HG03378 (cell line): Measurements from ENCODE around the gene GNL1.
"Not testable (repeated sequence)": the region's sequence is repeated elsewhere in the genome, so short reads cannot be mapped to it uniquely, and the experiment has no call there.

Experiments used
- ATAC-seq: cut with Tn5 transposase; IDR thresholded peaks from one replicate; pipeline ENCODE4 v1.9.1; 2021; ENCODE audit warnings: mild to moderate bottlenecking, moderate library complexity; ENCODE audit not compliant: unreplicated experiment

The GNL1 gene

DNA sequence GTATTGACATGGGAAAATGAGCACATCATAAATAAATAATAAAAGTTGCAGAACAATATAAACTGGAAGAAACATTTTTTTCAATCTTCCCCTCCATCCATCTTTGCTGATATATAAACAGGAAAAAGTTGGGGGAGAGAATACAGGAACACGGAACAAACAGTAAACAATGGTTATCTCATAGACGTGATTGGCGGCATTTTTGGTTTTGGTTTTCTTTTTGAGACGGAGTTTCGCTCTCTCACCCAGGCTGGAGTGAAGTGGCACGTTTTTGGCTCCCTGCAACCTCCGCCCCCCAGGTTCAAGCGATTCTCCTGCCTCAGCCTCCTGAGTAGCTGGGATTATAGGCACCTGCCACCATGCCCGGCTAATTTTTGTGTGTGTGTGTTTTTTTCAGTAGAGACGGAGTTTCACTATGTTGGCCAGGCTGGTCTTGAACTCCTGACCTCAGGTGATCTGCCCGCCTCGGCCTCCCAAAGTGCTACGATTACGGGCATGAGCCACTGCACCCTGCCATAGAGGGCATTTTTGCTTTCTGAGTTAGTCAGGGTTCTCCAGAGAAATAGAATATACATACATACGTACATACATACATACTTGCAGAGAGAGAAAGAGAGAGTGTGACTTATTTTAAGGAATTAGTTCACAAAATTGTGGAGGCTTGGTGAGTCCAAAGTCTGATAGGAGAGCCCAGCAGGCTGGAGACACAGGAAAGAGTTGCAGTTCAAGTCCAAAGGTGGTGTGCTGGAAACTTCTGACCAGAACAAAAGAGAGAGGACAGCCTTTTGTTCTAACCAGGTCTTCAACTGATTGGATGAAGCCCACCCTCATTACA, 22.6 kb downstream of the GNL1 start:
- no peak for ATAC-seq

DNA sequence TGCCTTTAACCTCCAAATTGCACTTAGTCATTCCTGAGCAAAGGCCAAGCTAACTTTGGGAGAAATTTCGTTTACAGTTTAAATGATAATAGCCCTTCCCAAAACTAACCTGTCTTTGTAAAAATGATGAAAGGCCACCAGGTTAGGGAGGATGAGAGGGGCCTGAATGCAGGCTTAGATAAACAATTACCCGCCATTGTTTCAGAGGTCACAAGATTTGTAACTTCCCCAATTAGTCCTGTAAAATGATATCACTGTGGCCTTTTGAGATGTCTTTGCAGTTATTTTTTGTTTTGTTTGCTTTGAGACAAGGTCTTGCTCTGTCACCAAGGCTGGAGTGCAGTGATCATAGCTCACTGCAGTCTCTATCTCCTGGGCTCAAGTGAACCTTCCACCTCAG, 26.3 kb downstream of the GNL1 start:
- no peak for ATAC-seq

DNA sequence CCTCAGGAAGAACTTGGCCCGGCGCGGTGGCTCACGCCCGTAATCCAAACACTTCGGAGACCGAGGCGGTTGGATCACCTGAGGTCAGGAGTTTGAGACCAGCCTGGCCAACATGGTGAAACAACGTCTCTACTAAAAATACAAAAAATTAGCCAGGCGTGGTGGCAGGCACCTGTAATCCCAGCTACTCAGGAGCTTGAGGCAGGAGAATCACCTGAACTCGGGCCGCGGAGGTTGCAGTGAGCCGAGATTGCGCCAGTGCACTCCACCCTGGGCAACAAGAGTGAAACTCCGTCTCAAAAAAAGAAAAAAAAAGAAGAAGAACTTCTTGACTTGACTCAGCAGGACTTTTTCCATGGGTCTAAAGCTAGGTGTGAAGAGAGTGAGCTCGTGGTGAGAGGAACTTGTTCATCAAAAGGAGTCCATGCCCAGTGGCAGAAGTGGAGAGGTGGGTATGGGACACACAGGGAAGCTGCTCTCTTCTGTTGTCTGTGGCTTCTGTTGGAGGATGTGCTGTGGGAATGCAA, 26.9 kb downstream of the GNL1 start:
- not testable (repeated sequence) for ATAC-seq

DNA sequence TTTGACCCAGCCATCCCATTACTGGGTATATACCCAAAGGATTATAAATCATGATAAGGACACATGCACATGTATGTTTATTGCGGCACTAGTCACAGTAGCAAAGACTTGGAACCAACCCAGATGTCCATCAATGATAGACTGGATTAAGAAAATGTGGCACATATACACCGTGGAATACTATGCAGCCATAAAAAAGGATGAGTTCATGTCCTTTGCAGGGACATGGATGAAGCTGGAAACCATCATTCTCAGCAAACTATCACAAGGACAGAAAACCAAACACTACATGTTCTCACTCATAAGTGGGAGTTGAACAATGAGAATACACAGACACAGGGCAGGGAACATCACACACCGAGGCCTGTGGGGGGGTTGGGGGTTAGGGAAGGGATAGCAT, 29.8 kb downstream of the GNL1 start:
- ATAC-seq: not testable (repeated sequence)

DNA sequence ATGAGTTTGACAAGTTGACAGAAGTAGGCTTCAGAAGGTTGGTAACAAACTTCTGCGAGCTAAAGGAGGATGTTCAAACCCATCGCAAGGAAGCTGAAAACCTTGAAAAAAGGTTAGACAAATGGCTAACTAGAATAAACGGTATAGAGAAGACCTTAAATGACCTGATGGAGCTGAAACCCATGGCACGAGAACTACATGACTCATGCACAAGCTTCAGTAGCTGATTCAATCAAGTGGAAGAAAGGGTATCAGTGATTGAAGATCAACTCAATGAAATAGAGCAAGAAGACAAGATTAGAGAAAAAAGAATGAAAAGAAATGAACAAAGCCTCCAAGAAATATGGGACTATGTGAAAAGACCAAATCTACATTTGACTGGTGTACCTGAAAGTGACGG, 34.3 kb downstream of the GNL1 start:
- not testable (repeated sequence) for ATAC-seq

DNA sequence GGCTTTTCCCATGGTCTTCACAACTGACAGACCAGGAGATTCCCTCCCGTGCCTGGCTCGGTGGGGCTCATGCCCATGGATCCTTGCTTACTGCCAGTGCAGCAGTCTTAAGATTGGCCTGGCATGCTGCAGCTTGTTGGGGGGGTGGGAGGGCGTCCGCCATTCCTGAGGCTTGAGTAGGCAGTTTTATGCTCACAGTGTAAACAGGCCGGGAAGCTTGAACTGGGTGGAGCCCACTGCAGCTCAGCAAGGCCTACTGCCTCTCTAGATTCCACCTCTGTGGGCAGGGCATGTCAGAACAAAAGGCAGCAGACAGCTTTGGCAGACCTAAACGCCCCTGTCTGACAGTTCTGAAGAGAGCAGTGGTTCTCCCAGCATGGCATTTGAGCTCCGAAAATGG, 35.2 kb downstream of the GNL1 start:
- ATAC-seq: not testable (repeated sequence)

DNA sequence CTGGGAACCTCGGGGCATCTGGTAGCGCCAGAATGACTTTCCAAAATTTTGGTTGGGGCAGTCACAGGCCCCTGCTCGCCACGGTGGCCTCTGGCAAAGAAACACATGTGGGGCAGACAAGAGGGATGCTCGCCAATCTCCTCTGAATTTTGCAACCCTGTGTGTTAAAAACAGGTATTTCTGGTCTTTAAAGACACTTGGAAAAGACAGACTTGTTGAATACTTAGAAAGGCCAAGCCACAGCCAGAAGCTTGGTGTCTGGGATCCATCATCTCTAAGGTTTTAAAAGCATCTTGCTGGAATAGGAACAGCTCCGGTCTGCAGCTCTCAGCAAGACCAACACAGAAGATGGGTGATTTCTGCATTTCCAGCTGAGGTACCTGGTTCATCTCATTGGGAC, 35.8 kb downstream of the GNL1 start:
- ATAC-seq: no peak

DNA sequence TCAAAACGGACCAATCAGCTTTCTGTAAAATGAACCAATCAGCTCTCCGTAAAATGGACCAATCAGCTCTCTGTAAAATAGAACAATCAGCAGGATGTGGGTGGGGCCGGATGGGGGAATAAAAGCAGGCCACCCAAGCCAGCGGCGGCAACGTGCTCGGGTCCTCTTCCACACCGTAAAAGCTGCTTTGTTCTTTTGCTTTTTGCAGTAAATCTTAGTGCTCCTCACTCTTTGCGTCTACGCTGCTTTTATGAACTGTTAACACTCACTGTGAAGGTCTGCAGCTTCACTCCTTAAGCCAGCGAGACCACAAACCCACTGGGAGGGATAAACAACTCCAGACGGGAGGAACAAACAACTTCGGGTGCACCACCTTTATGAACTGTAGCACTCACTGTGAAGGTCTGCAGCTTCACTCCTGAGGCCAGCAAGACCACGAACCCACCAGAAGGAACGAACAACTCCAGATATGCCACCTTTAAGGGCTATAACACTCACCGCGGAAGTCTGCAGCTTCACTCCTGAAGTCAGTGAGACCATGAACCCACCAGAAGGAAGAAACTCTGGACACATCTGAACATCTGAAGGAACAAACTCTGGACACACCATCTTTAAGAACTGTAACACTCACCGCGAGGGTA, 37.7 kb downstream of the GNL1 start:
- not testable (repeated sequence) for ATAC-seq

DNA sequence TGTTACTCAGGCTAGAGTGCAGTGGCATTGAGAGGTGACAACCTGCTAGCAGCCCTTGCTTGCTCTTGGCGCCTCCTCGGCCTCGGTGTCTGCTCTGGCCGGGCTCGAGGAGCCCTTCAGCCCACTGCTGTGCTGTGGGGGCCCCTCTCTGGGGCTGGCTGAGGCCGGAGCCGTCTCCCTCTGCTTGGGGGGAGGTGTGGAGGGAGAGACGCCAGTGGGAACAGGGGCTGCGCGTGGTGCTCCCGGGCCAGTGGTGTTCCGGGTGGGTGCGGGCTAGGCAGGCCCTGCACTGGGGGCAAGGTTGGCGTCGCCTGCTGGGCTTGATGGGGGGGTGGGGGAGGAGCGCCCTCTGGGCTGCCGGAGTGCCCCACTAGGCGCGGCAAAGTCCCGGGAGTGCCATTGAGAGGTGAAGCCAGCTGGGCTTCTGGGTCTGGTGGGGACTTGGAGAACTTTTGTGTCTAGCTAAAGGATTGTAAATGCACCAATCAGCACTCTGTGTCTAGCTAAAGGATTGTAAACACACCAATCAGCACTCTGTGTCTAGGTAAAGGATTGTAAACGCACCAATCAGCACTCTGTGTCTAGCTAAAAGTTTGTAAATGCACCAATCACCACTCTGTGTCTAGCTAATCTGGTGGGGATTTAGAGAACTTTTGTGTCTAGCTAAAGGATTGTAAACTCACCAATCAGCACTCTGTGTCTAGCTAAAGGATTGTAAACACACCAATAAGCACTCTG, 38.4 kb downstream of the GNL1 start:
- not testable (repeated sequence) for ATAC-seq

DNA sequence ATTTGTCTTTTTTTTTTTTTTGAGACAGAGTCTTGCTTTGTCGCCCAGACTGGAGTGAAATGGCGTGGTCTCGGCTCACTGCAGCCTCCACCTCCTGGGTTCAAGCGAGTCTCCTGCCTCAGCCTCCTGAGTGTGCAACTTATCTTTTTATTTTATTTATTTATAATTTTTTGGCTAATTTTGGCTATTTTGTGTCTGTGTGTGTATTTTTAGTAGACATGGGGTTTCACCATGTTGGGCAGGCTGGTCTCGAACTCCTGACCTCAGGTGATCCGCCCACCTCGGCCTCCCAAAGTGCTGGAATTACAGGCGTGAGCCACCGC, 39.6 kb downstream of the GNL1 start:
- ATAC-seq: not testable (repeated sequence)

DNA sequence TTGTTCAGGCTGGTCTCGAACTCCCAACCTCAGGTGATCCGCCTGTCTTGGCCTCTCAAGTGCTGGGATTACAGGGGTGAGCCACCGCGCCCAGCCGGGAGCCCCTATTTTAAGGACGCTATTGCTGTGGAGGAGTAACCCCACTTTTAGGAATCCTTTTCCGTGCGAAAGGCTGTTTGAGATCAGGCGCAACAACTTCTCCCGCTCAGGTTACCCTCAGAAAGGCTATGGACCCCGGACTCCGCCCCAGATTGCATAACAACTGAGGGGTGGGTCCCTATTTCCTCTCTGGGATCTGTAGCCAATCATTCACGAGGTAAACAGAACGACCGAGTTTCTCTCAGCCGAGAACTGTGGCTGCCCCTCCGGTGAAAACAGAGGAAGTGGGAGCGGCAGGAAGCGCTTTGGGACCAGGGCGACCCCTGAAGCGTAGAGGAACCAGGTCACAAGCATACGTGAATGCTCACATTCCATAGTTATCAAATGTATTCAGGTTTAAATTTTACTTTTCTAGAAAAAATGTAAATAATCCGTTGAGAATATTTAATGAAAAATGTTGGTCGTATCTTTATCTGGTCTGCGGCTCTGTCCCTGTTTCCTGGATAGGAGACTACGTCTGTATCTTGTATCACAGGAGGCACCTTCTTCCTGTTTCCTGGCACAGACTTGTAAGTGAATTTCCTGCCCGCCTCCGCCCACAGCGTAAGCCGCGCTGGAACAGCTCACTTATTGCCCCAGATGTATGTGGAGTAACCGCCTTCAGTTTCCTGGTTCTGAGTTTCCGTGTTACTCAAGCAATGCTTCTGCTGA, 40.1 kb downstream of the GNL1 start:
- ATAC-seq: peak; percentile 71

DNA sequence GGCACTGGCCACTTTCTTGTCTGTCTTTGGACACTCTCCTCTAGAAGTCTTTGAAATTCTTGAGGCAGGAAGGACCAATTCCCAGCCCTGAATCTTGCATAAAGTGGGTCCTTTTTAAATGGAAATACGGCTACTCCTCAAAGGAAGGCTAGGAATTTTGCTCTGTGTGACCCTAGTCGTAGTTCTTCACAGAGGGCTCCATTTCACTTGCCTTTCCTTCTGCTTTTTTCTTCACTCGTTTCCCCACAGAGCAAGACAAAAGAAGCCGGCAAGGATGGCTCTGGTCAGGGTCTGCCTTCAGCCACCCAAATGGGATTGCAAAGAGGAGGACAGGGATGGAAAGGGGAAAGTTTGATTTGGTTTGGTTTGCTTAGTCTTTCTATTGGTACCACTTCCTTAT, 41.2 kb downstream of the GNL1 start:
- ATAC-seq: no peak

DNA sequence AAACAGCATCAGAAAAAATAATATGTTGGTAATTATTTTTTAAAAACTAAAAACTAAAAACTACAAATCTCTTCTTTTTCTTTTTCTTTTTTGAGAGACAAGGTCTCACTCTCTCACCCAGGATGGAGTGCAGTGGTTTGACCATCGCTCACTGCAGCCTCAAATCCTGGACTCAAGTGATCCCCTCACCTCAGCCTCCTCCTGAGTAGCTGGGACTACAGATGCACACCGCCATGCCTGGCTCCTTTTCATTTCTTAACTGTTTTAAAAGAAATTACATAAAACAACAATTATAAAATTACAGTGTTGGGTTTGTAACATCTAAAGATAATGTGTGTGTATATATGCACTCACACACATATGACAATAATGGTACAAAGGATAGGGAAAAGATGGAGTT, 42.8 kb downstream of the GNL1 start:
- ATAC-seq: no peak

DNA sequence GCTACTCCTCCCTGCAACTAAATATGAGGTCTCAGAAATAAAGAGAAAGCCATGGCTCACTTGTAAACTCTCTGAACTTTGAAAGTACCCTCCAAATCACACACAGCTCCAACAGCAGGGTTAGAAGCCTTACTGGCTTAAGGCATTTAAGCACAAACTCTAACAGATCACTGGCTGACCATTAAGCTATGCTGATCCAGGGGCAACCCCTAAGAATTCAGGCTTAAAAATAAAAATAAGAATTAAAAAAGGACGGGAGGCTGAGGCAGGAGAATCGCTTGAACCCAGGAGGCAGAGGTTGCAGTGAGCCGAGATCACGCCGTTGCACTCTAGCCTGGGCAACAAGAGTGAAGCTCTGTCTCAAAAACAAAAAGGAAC, 45.1 kb downstream of the GNL1 start:
- ATAC-seq: no peak

DNA sequence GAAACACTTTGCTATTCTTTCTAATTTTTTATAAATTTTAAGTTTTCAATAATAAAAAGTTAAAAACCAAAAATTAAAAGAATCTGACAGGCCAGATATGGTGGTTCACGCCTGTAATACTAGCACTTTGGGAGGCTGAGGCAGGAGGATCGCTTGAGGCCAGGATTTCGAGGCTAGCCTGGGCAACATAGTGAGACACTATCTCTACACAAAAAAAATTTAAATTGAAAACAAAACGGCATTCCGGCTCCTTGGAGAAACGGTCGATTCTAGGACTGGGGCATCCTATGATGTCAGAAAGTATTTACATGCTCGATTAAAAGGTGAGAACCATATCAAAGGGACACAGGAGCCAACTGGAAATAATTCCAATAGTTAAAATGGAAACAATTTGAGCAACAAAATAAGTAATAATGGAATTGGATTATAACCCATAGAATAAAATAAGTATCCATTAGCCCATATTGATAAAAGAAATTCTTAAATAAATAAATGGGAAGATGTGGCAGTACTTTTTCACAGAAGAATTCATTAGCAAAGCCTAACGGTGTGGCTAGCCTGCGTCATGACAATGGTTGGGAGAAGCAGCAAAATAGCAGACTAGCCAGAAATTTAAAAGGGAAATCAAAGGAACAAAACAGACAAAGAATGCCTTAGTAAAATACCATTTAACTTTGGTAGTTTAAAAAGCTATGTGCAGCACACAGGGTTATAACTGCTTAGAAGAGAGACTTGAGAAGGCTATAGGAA, 45.7 kb downstream of the GNL1 start:
- ATAC-seq: no peak

DNA sequence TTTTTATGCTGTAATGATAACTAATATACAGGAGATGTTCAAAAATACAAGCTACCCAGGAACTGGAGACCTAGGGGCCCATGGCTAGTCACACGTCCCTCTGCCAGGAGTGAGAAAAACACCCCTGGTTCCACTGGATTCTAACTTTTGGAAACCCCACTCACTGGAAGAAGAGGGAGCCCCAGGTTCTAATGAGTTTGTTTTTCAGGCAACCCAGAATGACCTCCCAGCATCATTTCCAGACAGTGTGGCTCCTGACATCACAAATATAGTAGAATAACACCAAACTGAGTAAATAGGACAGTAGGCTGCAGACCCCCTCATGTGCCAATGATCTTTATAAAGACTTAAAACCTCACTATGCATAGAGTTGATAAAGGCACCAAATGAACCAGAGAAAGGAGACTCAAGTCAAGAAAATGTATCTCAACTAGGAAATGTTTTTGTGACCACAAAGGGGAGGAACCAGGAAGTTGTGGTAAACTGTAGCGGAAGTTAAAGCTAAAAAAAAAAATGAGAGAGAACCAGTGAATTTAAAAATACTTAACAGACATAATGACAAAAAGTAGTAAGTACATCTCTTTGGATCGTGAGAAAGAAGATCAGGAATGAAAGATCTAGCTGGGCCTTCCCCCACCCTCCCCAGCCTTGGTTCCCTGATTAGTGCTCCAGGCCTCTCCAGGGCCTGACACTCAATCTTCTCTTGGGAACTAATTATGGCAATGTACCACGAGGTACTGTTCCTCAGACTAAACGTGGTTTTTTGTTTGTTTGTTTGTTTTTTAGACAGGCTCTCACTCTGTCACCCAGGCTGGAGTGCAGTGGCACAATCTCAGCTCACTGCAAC, 47.2 kb downstream of the GNL1 start:
- peak; percentile 50 for ATAC-seq

DNA sequence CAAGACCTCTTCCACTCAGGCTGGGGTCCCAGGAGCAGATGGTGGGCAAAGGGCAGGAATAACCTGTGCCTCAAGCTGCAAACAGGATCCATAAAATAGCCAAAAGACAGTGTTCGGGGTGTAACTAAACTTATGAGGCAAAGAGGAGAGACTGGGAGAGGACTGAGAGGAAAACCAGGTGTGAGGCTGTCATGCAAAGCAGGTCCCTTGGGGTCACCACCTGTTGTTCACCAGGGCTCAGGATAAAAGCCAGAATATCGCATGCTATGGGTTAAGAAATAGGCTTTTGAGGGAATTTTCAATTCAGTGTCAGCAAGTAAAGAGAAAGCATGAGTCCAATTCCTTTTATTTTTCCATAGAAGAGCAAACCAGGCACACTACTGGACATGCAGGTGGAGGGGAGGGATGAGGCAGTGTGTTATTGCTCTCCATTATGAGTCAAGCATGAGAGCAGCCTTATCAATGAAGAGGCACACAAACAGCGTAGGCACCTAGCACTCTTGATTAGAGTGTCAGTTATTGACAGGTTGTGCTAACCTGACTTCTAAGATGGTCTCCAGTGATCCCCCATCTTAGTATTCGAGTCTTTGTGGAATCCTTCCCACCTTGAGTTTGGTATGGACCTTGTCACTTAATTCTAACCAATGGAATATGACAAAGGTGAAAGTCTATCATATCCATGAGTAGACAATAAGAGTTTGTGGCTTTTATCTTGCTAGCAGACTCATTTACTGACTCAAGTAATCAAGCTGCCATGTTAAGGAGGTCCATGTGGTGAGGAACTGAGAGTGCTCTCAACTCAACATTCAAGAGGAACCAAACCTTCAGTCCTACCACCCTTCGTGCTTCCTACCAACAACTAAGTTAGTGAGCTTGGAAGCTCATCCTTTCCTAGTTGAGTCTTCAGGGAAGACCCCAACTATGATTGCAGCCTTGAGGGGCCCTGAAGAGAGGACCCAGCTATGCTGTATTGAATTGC, 48.2 kb downstream of the GNL1 start:
- ATAC-seq: peak; percentile 33
